ENCODE data around the gene VEZF1. TPM values are rescaled to one million over a fixed set of nuclear protein-coding genes. Genes with fewer than 3 reads are reported as not detected.

The VEZF1 gene
- total RNA-seq, 2 donors from 2014 or later = 68.4 to 75.5 TPM

GRCh38 chr17:57999010-57999495 lies 11.0 kb upstream of the VEZF1 start:
- no peaks in the 10 kb centered on the region for H3K27me3 ChIP-seq (replicated peaks; ENCODE audit: insufficient read depth)
- ATAC-seq (ENCODE audit: insufficient number of reproducible peaks, low FRiP score, low read depth) = no peak
- TF ChIP-seq CTCF (IDR thresholded peaks at IDR 0.05) = no peak
- DNase-seq (ENCODE audit: low spot score) = no peak
- no peak overlapping the region for H3K27ac ChIP-seq
- no peak overlapping the region for H3K4me3 ChIP-seq
- no peaks in the 10 kb centered on the region for H3K9me3 ChIP-seq
- peaks cover 16% of the 10 kb centered on the region for H3K36me3 ChIP-seq
- H3K4me1 ChIP-seq (ENCODE audit: control insufficient read depth in 1 of 2, low read depth in 2 of 2) = peaks cover 0 to 31% of the 10 kb centered on the region in 2 donors

- Histone ChIP-seq H3K4me1 (ENCODE audit: control insufficient read depth in 1 of 2, low read depth in 2 of 2) (peaks cover 0 to 20% of the 10 kb centered on the region in 2 donors), H3K36me3 (peaks cover under 1% of the 10 kb centered on the region), H3K9me3 (no peaks in the 10 kb centered on the region), H3K27ac (no peak overlapping the region), H3K27me3 (replicated peaks; ENCODE audit: insufficient read depth) (no peaks in the 10 kb centered on the region), H3K4me3 (no peak overlapping the region)
- no peak for ATAC-seq (ENCODE audit: insufficient number of reproducible peaks, low FRiP score, low read depth)
- no peak for DNase-seq (ENCODE audit: low spot score)
- no peak for TF ChIP-seq CTCF (IDR thresholded peaks at IDR 0.05)
Observed at GRCh38 chr17:57997085-57997809, 9.2 kb upstream of the VEZF1 start.

- peak; percentile 9 for DNase-seq (ENCODE audit: low spot score)
- peaks cover 0 to 15% of the 10 kb centered on the region in 2 donors for H3K4me1 ChIP-seq (ENCODE audit: control insufficient read depth in 1 of 2, low read depth in 2 of 2)
Observed at GRCh38 chr17:57995076-57995956, 7.3 kb upstream of the VEZF1 start.

GRCh38 chr17:57994436-57994835 lies 6.4 kb upstream of the VEZF1 start:
- Histone ChIP-seq H3K36me3 (no peaks in the 10 kb centered on the region), H3K4me1 (ENCODE audit: control insufficient read depth in 1 of 2, low read depth in 2 of 2) (peaks cover 0 to 11% of the 10 kb centered on the region in 2 donors), H3K4me3 (no peak overlapping the region), H3K27ac (peak overlapping the region in 1 of 2 donors; percentile 25), H3K27me3 (replicated peaks; ENCODE audit: insufficient read depth) (no peaks in the 10 kb centered on the region), H3K9me3 (no peaks in the 10 kb centered on the region)
- TF ChIP-seq CTCF (IDR thresholded peaks at IDR 0.05) = no peak
- ATAC-seq (ENCODE audit: insufficient number of reproducible peaks, low FRiP score, low read depth) (no peak), DNase-seq (ENCODE audit: low spot score) (no peak)

More at GRCh38 chr17:57995076-57995956, 7.3 kb upstream of the VEZF1 start:
- H3K9me3 ChIP-seq = no peaks in the 10 kb centered on the region
- H3K4me3 ChIP-seq = no peak overlapping the region
- peak; percentile 72 for ATAC-seq (ENCODE audit: insufficient number of reproducible peaks, low FRiP score, low read depth)
- TF ChIP-seq CTCF (IDR thresholded peaks at IDR 0.05) = peak; percentile 77
- no peaks in the 10 kb centered on the region for H3K36me3 ChIP-seq
- peak overlapping the region in 1 of 2 donors; percentile 49 for H3K27ac ChIP-seq
- no peaks in the 10 kb centered on the region for H3K27me3 ChIP-seq (replicated peaks; ENCODE audit: insufficient read depth)

Data from thoracic aorta (tissue), 2 donors.